ENCODE data around the gene CNOT3.

GRCh38 chr19:54099190-54099902 is 38.2 kb upstream of the CNOT3 start:
- TF ChIP-seq CTCF (IDR thresholded peaks at IDR 0.05; ENCODE audit: low read length) (no peak), EZH2 (optimal IDR thresholded peaks at IDR 0.05; ENCODE audit: low read depth, low read length) (no peak), EZH2phosphoT487 (IDR thresholded peaks at IDR 0.05; ENCODE audit: low read length) (no peak)
